ENCODE measurements around the gene RBM19. TPM values are rescaled to one million over a fixed set of nuclear protein-coding genes. Genes with fewer than 3 reads are reported as not detected.

Gene RBM19
- total RNA-seq, 1 experiment from 2014 or later, result 29.2 TPM

DNA sequence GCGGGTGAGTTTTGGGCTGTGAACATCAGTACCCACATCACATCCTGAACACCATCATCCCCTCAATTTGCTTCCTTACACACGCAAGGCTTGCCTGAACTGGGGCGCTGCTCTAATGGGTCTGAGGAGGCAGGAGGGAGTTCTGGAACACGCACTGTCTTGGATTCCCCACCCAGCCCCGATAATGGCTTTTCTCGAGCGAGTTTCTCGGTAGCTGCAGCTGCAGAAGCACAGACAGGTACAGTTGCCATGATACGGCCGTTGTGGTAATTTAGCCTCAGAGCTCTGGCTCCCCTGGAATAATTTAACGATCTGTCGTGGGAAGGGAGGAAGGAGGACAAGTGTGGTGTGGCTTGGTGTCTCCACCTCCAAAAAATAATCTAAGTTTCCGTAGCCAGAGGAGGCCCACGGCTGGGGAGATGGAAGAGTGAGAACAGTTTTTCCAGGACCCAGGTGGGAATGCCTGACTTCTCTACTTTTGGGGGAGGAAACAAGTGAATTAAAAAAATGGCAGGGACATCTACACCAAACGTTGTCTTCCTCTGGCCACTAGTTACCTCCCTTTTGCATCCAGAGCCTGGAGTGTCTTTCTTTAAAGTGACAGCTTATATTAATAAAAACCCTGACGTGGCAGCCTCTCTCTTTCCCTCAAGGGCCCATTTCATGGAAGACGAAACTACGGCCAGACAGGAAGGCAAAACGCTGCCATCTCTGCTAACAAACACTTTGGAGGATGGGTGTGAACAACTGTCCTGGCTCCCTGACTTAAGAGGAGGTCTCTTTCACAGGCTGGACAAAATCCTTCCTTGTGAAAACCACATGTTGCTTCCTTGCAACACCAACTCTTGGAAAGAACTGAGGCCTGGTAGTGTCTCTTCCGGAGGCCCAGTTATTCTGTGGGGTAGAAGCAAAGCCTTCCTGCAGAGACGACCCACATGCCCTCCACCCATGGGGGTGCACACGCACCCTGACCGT is 84.8 kb downstream of the RBM19 start:
- H3K4me3 Mint-ChIP-seq (ENCODE audit: unreplicated experiment), result no peak overlapping the region
- no peaks in the 10 kb centered on the region for H3K4me1 Mint-ChIP-seq (ENCODE audit: insufficient read depth, unreplicated experiment)
- intact Hi-C loops (cut with micrococcal nuclease), result no loop called here
- no TSS peak for BruUV-seq (replicated peaks)
- H3K9me3 Mint-ChIP-seq (ENCODE audit: unreplicated experiment), result no peaks in the 10 kb centered on the region
- H3K27ac Mint-ChIP-seq (ENCODE audit: low read depth, unreplicated experiment), result no peak overlapping the region
- ChIA-PET CTCF (no interaction called here), POLR2A (no interaction called here)
- DNase-seq (ENCODE audit: unreplicated experiment), result no peak
- TF ChIP-seq, protein P1, sequence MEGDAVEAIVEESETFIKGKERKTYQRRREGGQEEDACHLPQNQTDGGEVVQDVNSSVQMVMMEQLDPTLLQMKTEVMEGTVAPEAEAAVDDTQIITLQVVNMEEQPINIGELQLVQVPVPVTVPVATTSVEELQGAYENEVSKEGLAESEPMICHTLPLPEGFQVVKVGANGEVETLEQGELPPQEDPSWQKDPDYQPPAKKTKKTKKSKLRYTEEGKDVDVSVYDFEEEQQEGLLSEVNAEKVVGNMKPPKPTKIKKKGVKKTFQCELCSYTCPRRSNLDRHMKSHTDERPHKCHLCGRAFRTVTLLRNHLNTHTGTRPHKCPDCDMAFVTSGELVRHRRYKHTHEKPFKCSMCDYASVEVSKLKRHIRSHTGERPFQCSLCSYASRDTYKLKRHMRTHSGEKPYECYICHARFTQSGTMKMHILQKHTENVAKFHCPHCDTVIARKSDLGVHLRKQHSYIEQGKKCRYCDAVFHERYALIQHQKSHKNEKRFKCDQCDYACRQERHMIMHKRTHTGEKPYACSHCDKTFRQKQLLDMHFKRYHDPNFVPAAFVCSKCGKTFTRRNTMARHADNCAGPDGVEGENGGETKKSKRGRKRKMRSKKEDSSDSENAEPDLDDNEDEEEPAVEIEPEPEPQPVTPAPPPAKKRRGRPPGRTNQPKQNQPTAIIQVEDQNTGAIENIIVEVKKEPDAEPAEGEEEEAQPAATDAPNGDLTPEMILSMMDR (IDR thresholded peaks at IDR 0.05; ENCODE audit: unreplicated experiment), result no peak
- H3K27me3 Mint-ChIP-seq (ENCODE audit: insufficient read depth, unreplicated experiment), result no peaks in the 10 kb centered on the region
- H3K36me3 Mint-ChIP-seq (ENCODE audit: insufficient read depth, unreplicated experiment), result peaks cover 31% of the 10 kb centered on the region

DNA sequence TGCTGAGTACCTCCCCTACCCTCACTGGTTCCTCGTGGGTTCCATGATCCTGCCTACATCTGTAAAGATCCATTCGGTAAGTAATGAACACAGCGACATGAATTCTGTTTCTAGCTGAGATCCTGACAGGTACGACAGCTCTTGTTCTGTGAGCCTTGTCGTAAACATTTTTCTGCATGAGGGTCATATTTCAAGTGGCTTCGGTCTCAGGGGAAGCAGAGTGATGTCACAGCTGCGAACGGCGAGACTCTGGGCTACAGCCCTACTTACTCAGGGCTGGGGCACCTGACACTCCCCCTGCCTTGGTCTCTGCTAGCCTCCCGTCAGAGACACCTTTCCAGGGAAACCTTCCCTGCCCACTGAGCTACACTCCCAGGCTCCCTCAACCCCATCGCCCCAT is 85.8 kb downstream of the RBM19 start:
- Mint-ChIP-seq H3K9me3 (ENCODE audit: unreplicated experiment) (no peaks in the 10 kb centered on the region), H3K27ac (ENCODE audit: low read depth, unreplicated experiment) (no peak overlapping the region), H3K4me1 (ENCODE audit: insufficient read depth, unreplicated experiment) (no peaks in the 10 kb centered on the region), H3K4me3 (ENCODE audit: unreplicated experiment) (no peak overlapping the region), H3K36me3 (ENCODE audit: insufficient read depth, unreplicated experiment) (peaks cover 32% of the 10 kb centered on the region), H3K27me3 (ENCODE audit: insufficient read depth, unreplicated experiment) (no peaks in the 10 kb centered on the region)
- CTCF ChIA-PET, result no interaction called here
- intact Hi-C loops (cut with micrococcal nuclease), result no loop called here
- DNase-seq (ENCODE audit: unreplicated experiment), result no peak
- TF ChIP-seq, protein P1 (IDR thresholded peaks at IDR 0.05; ENCODE audit: unreplicated experiment), result no peak
- BruUV-seq (replicated peaks), result no TSS peak
- POLR2A ChIA-PET, result no interaction called here

DNA sequence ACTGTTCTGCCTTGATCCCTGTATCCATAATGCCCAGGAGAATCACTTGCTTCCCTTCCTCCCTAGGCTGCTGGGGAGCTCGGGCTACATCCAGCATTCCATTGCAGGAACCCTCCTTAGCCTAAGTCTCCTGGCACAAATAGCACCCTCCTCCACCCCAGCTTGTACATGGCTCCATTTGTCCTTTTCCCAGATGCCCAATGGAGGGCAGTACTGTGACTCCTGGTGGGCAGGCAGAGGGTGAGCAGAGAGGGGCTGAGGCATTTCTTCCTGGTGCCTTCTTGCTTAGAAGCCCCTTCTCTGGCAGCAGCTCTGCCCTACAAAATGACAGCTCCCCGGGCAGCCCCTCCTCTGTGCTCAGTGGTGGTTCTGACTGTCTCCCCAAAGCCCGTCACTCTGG is 86.5 kb downstream of the RBM19 start:
- H3K4me3 Mint-ChIP-seq (ENCODE audit: unreplicated experiment), result no peak overlapping the region
- CTCF ChIA-PET, result interaction anchor here (0.5 to 0.6 kb wide), 2 partner anchors 405 to 417 kb away, joined by 3 read pairs; no protein-coding TSS in a partner anchor

DNA sequence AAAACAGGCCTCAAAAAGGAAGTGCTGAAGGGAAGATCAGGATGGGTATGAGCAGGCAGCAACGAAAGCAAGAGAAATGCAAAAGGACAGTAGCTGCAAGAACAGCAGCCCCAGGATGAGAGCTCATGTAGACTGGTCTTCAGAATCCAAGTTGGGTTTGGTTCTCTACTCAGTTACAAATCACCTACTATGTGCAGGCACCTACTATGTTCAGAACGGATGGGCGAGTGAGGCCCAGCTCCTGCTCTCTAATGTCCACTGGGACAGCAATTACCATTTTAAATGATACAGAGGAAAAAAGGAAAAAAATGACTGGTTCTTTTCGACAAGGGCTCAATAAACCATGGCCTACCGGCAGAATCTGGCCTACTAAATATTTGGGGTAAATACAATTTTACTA is 88.5 kb downstream of the RBM19 start:
- POLR2A ChIA-PET, result interaction anchor here (1.1 kb wide), 1 partner anchor 10 kb away, joined by 3 read pairs; no protein-coding TSS in a partner anchor
- CTCF ChIA-PET, result interaction anchor here (0.6 kb wide), 1 partner anchor 507 kb away, joined by 4 read pairs; no protein-coding TSS in a partner anchor

More for the DNA sequence above, 86.5 kb downstream of the RBM19 start:
- DNase-seq (ENCODE audit: unreplicated experiment), result no peak
- no peaks in the 10 kb centered on the region for H3K4me1 Mint-ChIP-seq (ENCODE audit: insufficient read depth, unreplicated experiment)
- H3K27ac Mint-ChIP-seq (ENCODE audit: low read depth, unreplicated experiment), result peak overlapping the region; percentile 13
- BruUV-seq (replicated peaks), result no TSS peak
- intact Hi-C loops (cut with micrococcal nuclease), result no loop called here
- POLR2A ChIA-PET, result interaction anchor here (0.6 kb wide), 1 partner anchor 48 kb away, joined by 4 read pairs; no protein-coding TSS in a partner anchor
- H3K27me3 Mint-ChIP-seq (ENCODE audit: insufficient read depth, unreplicated experiment), result no peaks in the 10 kb centered on the region
- no peaks in the 10 kb centered on the region for H3K9me3 Mint-ChIP-seq (ENCODE audit: unreplicated experiment)
- TF ChIP-seq, protein P1 (IDR thresholded peaks at IDR 0.05; ENCODE audit: unreplicated experiment), result no peak
- peaks cover 38% of the 10 kb centered on the region for H3K36me3 Mint-ChIP-seq (ENCODE audit: insufficient read depth, unreplicated experiment)

More for the DNA sequence above, 88.5 kb downstream of the RBM19 start:
- H3K4me1 Mint-ChIP-seq (ENCODE audit: insufficient read depth, unreplicated experiment), result no peaks in the 10 kb centered on the region
- BruUV-seq (replicated peaks), result no TSS peak
- no peak overlapping the region for H3K4me3 Mint-ChIP-seq (ENCODE audit: unreplicated experiment)
- no peak overlapping the region for H3K27ac Mint-ChIP-seq (ENCODE audit: low read depth, unreplicated experiment)
- no peak for DNase-seq (ENCODE audit: unreplicated experiment)
- peaks cover 28% of the 10 kb centered on the region for H3K36me3 Mint-ChIP-seq (ENCODE audit: insufficient read depth, unreplicated experiment)
- TF ChIP-seq, protein P1 (IDR thresholded peaks at IDR 0.05; ENCODE audit: unreplicated experiment), result no peak
- H3K27me3 Mint-ChIP-seq (ENCODE audit: insufficient read depth, unreplicated experiment), result no peaks in the 10 kb centered on the region
- no peaks in the 10 kb centered on the region for H3K9me3 Mint-ChIP-seq (ENCODE audit: unreplicated experiment)
- intact Hi-C loops (cut with micrococcal nuclease), result no loop called here
